GM18951 (cell line): ENCODE data around the gene MOGAT1.
A peak's percentile ranks its signal among the peaks of the same experiment; 100 is the strongest.

Experiments used
- POLR2A ChIP-seq: IDR thresholded peaks from 4 replicates; pipeline ENCODE4 v1.6.1; 2011; ENCODE audit warnings: mild to moderate bottlenecking; ENCODE audit not compliant: insufficient read length, insufficient read depth; ENCODE audit errors: extremely low read depth
- in situ Hi-C: fragments of 300-500 bp; cut with MboI; formaldehyde crosslinking; loops from one replicate; pipeline ENCODE4 v1.12.0; 2022; ENCODE audit warnings: low sequenced_read_pairs, mixed read lengths, inconsistent platforms; ENCODE audit not compliant: unreplicated experiment

Gene MOGAT1

GRCh38 chr2:222655787-222656525 is 15.5 kb upstream of the MOGAT1 start, which contains the start of gene FARSB:
Gene FARSB (minus strand): TSS chr2:222656092. CDS start chr2:222656073, 19 bp downstream.
- in situ Hi-C loops: no loop called here
- peak; percentile 82 for TF ChIP-seq POLR2A

GRCh38 chr2:222656526-222657446 is 14.7 kb upstream of the MOGAT1 start:
- in situ Hi-C loops: no loop called here
- no peak for TF ChIP-seq POLR2A

GRCh38 chr2:222663479-222663878 is 8.0 kb upstream of the MOGAT1 start:
- no peak for TF ChIP-seq POLR2A
- in situ Hi-C loops: no loop called here

- no peak for TF ChIP-seq POLR2A
- in situ Hi-C loops: no loop called here
Measured at GRCh38 chr2:222668494-222669154, 2.8 kb upstream of the MOGAT1 start.

- no peak for TF ChIP-seq POLR2A
- in situ Hi-C loops: no loop called here
Measured at GRCh38 chr2:222669353-222669752, 2.1 kb upstream of the MOGAT1 start.

- in situ Hi-C loops: no loop called here
- no peak for TF ChIP-seq POLR2A
Measured at GRCh38 chr2:222670191-222671038, 1.0 kb upstream of the MOGAT1 start.

- in situ Hi-C loops: no loop called here
- TF ChIP-seq POLR2A: no peak
Measured at GRCh38 chr2:222672068-222672401, 577 bp downstream of the MOGAT1 start.

- in situ Hi-C loops: no loop called here
- no peak for TF ChIP-seq POLR2A
Measured at GRCh38 chr2:222673273-222673672, 1.8 kb downstream of the MOGAT1 start.

GRCh38 chr2:222673883-222674282 is 2.4 kb downstream of the MOGAT1 start:
- no peak for TF ChIP-seq POLR2A
- in situ Hi-C loops: no loop called here

GRCh38 chr2:222677981-222678380 is 6.5 kb downstream of the MOGAT1 start:
- in situ Hi-C loops: no loop called here
- TF ChIP-seq POLR2A: no peak

GRCh38 chr2:222683805-222684204 is 12.3 kb downstream of the MOGAT1 start:
- no peak for TF ChIP-seq POLR2A
- in situ Hi-C loops: no loop called here

GRCh38 chr2:222686086-222686750 is 14.8 kb downstream of the MOGAT1 start:
- in situ Hi-C loops: no loop called here
- TF ChIP-seq POLR2A: no peak
